Trophoblast cell (in vitro differentiated cells and primary cell): ENCODE data around the gene ALG14.
A peak's percentile ranks its signal among the peaks of the same experiment; 100 is the strongest.

Experiments used
- DNase-seq, 2 donors: peaks; one replicate each; pipeline ENCODE4 v3.0.0-alpha.2; 2016
- H2AFZ ChIP-seq: 2 replicates; pipeline ENCODE4 v1.6.1; 2013; ENCODE audit warnings: low read length, moderate library complexity, mild to moderate bottlenecking; ENCODE audit not compliant: insufficient read depth, poor library complexity
- H2AK5ac ChIP-seq: 2 replicates; pipeline ENCODE4 v1.6.1; 2013; ENCODE audit warnings: mild to moderate bottlenecking, low read length
- H2BK120ac ChIP-seq: 2 replicates; pipeline ENCODE4 v1.6.1; 2013; ENCODE audit warnings: low read length, mild to moderate bottlenecking, moderate library complexity; ENCODE audit not compliant: insufficient read depth, poor library complexity
- H2BK12ac ChIP-seq: 2 replicates; pipeline ENCODE4 v1.6.1; 2013; ENCODE audit warnings: mild to moderate bottlenecking, low read length, moderate library complexity
- H2BK5ac ChIP-seq: 2 replicates; pipeline ENCODE4 v1.6.1; 2013; ENCODE audit warnings: low read length, low read depth, moderate library complexity, mild to moderate bottlenecking; ENCODE audit not compliant: poor library complexity
- H3K14ac ChIP-seq: 2 replicates; pipeline ENCODE4 v1.6.1; 2013; ENCODE audit warnings: mild to moderate bottlenecking, low read length
- H3K18ac ChIP-seq: 2 replicates; pipeline ENCODE4 v1.6.1; 2013; ENCODE audit warnings: mild to moderate bottlenecking, low read length
- H3K23ac ChIP-seq: 2 replicates; pipeline ENCODE4 v1.6.1; 2013; ENCODE audit warnings: low read length
- H3K27ac ChIP-seq: 2 replicates; pipeline ENCODE4 v1.5.1; 2013; ENCODE audit warnings: low read depth, mild to moderate bottlenecking, inconsistent platforms, low read length, moderate library complexity
- H3K27me3 ChIP-seq: 2 replicates; pipeline ENCODE4 v1.6.1; 2013; ENCODE audit warnings: inconsistent platforms, mild to moderate bottlenecking, low read length, moderate library complexity; ENCODE audit not compliant: insufficient read depth
- H3K36me3 ChIP-seq, 2 experiments: 1 replicate in 1 of 2; 2 replicates in 1 of 2; pipeline ENCODE4 v1.6.1; 2013; ENCODE audit warnings: low read length in 2 of 2, mild to moderate bottlenecking in 2 of 2, moderate library complexity in 1 of 2; ENCODE audit not compliant: insufficient read depth in 2 of 2, control insufficient read depth in 1 of 2
- H3K4ac ChIP-seq: 2 replicates; pipeline ENCODE4 v1.6.1; 2013; ENCODE audit warnings: low read depth, mild to moderate bottlenecking, low read length, moderate library complexity
- H3K4me1 ChIP-seq, 2 experiments: 1 replicate in 1 of 2; 2 replicates in 1 of 2; pipeline ENCODE4 v1.6.1; 2013; ENCODE audit warnings: low read length in 2 of 2, mild to moderate bottlenecking in 2 of 2, moderate library complexity in 1 of 2; ENCODE audit not compliant: insufficient read depth in 2 of 2, control insufficient read depth in 1 of 2
- H3K4me2 ChIP-seq: 2 replicates; pipeline ENCODE4 v1.6.1; 2013; ENCODE audit warnings: inconsistent platforms, mild to moderate bottlenecking, low read length, moderate library complexity
- H3K4me3 ChIP-seq: 2 replicates; pipeline ENCODE4 v1.5.1; 2013; ENCODE audit warnings: mild to moderate bottlenecking, low read depth, low read length, inconsistent platforms
- H3K79me1 ChIP-seq: one replicate; pipeline ENCODE4 v1.6.1; 2013; ENCODE audit warnings: low read length
- H3K79me2 ChIP-seq: 2 replicates; pipeline ENCODE4 v1.6.1; 2013; ENCODE audit warnings: low read length, mild to moderate bottlenecking; ENCODE audit not compliant: control insufficient read depth, insufficient read depth, poor library complexity
- H3K9ac ChIP-seq: 2 replicates; pipeline ENCODE4 v1.6.1; 2013; ENCODE audit warnings: mild to moderate bottlenecking, low read length
- H3K9me3 ChIP-seq: 2 replicates; pipeline ENCODE4 v1.6.1; 2013; ENCODE audit warnings: low read depth, mild to moderate bottlenecking, control low read depth, inconsistent platforms, low read length; ENCODE audit not compliant: insufficient read depth
- H4K12ac ChIP-seq: 2 replicates; pipeline ENCODE4 v1.6.1; 2013; ENCODE audit warnings: low read depth, mild to moderate bottlenecking, low read length, moderate library complexity
- H4K8ac ChIP-seq: 2 replicates; pipeline ENCODE4 v1.6.1; 2013; ENCODE audit warnings: low read depth, mild to moderate bottlenecking, low read length, moderate library complexity
- H4K91ac ChIP-seq: one replicate; pipeline ENCODE4 v1.6.1; 2013; ENCODE audit warnings: low read depth, mild to moderate bottlenecking, low read length, moderate library complexity
- WGBS: extraction: QIAGEN DNeasy Blood & Tissue Kit; methylation state at CpG from one replicate; pipeline ENCODE4 v1.1.7; 2013; ENCODE audit warnings: missing lambda C conversion rate; ENCODE audit not compliant: insufficient read length, insufficient coverage; ENCODE audit errors: extremely low coverage; 5-methylcytosine and 5-hydroxymethylcytosine counted together

The ALG14 gene

DNA sequence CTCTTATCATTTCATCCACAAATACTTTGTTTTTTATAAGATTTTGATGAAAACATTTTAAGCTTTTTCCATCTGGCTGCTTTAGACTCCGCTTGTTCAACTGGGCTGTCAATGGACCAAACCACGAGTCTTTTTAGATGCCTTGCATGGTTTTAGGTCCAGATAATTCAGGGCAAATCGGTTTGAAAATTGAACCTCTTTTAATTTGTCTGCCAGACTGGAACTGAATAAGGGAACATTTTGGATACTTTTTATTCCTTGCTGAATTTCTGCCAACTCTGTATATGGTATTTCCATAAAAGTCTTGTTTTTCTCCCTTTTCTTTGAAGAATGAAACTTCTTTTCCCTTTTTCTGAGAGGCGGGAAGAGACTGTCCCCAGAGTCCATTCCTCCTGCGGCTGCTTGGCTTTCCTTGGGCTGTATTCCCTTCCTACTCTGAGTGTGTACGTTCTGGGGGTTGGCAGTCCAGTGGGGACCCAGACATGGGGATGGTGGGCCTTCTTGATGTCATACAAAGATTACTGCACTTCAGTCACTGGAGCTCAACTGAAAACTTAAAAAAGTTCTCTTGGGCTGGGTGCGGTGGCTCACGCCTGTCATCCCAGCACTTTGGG is 99.3 kb downstream of the ALG14 start:
- H3K4me3 ChIP-seq: no peak overlapping the region
- no peaks in the 10 kb centered on the region for H3K79me2 ChIP-seq
- peak overlapping the region; percentile 29 for H3K14ac ChIP-seq
- H3K79me1 ChIP-seq: peaks cover 7% of the 10 kb centered on the region
- H3K23ac ChIP-seq: no peak overlapping the region
- H3K9me3 ChIP-seq: no peaks in the 10 kb centered on the region
- peak overlapping the region; percentile 36 for H2BK12ac ChIP-seq
- H4K8ac ChIP-seq: no peak overlapping the region
- H3K9ac ChIP-seq: no peak overlapping the region
- no peak overlapping the region for H3K4me2 ChIP-seq
- peak overlapping the region; percentile 11 for H2BK120ac ChIP-seq
- no peaks in the 10 kb centered on the region for H3K36me3 ChIP-seq
- no peak overlapping the region for H3K4ac ChIP-seq
- H3K4me1 ChIP-seq: peaks cover 3 to 6% of the 10 kb centered on the region in 2 experiments
- no peak overlapping the region for H2AFZ ChIP-seq
- H3K27me3 ChIP-seq: no peaks in the 10 kb centered on the region
- H4K91ac ChIP-seq: peak overlapping the region; percentile 18
- no CpG with 5 or more reads among the region's 8 CpGs for WGBS
- H2AK5ac ChIP-seq: no peak overlapping the region
- H4K12ac ChIP-seq: no peak overlapping the region
- no peak overlapping the region for H2BK5ac ChIP-seq
- no peak for DNase-seq
- H3K27ac ChIP-seq: no peak overlapping the region
- no peak overlapping the region for H3K18ac ChIP-seq

DNA sequence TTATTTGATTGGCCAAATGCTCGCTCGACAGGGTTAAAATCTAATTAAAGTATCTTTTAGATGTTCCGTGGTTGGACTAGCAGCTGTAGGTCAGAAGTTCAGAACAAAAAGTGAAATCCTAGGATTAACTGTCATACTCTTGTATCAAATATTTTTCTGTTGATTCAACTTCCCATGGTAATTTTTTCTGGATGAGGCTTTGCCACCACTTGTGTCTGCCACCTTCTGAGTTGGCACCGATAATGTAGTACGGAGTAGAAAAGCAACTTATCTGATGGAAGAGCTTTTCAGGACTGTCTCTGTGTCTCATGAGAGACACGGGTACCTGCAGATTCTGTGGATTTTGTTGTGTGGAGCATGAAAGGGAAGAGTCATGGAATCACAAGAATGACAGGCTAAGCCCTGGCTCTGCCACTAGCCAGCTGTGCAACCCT is 101.2 kb downstream of the ALG14 start:
- Histone ChIP-seq H3K27ac (no peak overlapping the region), H3K4me1 (peaks cover 3 to 6% of the 10 kb centered on the region in 2 experiments), H3K79me2 (no peaks in the 10 kb centered on the region), H3K36me3 (no peaks in the 10 kb centered on the region), H4K91ac (peak overlapping the region; percentile 20), H3K9ac (no peak overlapping the region), H4K8ac (no peak overlapping the region), H2BK12ac (peak overlapping the region; percentile 52), H3K18ac (no peak overlapping the region), H2BK120ac (no peak overlapping the region), H2AFZ (no peak overlapping the region), H3K4ac (no peak overlapping the region), H3K14ac (peak overlapping the region; percentile 66), H3K23ac (no peak overlapping the region), H3K4me2 (no peak overlapping the region), H3K79me1 (peaks cover 10% of the 10 kb centered on the region), H3K27me3 (no peaks in the 10 kb centered on the region), H2BK5ac (no peak overlapping the region), H2AK5ac (no peak overlapping the region), H3K4me3 (no peak overlapping the region), H4K12ac (no peak overlapping the region), H3K9me3 (no peaks in the 10 kb centered on the region)
- WGBS: no CpG with 5 or more reads among the region's 6 CpGs
- DNase-seq: peak; percentile 75 to 88

DNA sequence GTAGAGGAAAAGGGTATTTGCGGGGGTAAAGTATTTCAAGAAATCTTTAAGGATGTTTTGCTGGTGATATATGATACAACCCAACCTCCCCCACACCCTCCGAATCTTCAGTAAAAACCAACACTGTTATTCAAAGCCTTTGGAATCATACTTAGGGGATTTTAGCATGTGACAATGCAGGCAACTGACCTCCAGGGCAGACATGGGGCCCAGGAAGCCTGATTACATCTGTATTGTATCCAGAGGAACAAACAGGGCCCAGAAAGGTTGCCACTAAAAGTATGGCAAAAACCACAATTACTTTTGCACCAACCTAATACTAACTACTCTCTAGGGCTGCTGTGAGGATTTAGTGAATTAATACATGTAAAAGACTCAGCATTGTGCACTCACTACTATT is 102.0 kb downstream of the ALG14 start:
- Histone ChIP-seq H3K27ac (no peak overlapping the region), H3K79me1 (peaks cover 10% of the 10 kb centered on the region), H2BK5ac (no peak overlapping the region), H3K9me3 (no peaks in the 10 kb centered on the region), H4K12ac (no peak overlapping the region), H3K4ac (no peak overlapping the region), H3K23ac (no peak overlapping the region), H2AK5ac (no peak overlapping the region), H2BK120ac (no peak overlapping the region), H3K18ac (no peak overlapping the region), H3K4me3 (no peak overlapping the region), H4K91ac (no peak overlapping the region), H2AFZ (no peak overlapping the region), H4K8ac (no peak overlapping the region), H3K79me2 (no peaks in the 10 kb centered on the region), H3K36me3 (no peaks in the 10 kb centered on the region), H3K4me2 (peak overlapping the region; percentile 8), H2BK12ac (no peak overlapping the region), H3K27me3 (no peaks in the 10 kb centered on the region), H3K14ac (no peak overlapping the region), H3K9ac (no peak overlapping the region), H3K4me1 (peaks cover 3 to 6% of the 10 kb centered on the region in 2 experiments)
- no CpG with 5 or more reads among the region's 2 CpGs for WGBS
- peak; percentile 50 to 61 for DNase-seq

DNA sequence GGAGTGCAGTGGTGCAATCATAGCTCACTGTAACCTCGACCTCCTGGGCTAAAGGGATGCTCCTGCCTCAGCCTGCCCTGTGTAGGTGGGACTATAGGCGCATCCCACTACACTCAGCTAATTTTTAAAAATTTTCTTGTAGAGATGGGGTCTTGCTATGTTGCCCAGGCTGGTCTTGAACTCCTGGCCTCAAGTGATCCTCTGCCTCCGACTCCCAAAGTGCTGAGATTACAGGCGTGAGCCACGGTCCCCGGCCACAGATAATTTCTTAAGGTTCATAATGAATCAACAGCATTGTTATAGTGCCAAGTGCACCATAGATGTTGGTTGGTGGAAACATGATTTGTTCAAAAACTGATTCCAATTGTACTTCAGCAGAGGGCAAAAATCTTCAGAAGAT is 103.6 kb downstream of the ALG14 start:
- no peak overlapping the region for H3K9ac ChIP-seq
- H3K9me3 ChIP-seq: no peaks in the 10 kb centered on the region
- no peak overlapping the region for H2AK5ac ChIP-seq
- H3K4me2 ChIP-seq: no peak overlapping the region
- peaks cover 10% of the 10 kb centered on the region for H3K79me1 ChIP-seq
- H2BK120ac ChIP-seq: no peak overlapping the region
- H4K8ac ChIP-seq: no peak overlapping the region
- H4K91ac ChIP-seq: no peak overlapping the region
- no peak overlapping the region for H3K14ac ChIP-seq
- peaks cover 3 to 6% of the 10 kb centered on the region in 2 experiments for H3K4me1 ChIP-seq
- no peak overlapping the region for H2BK12ac ChIP-seq
- no peak overlapping the region for H3K4me3 ChIP-seq
- no peaks in the 10 kb centered on the region for H3K79me2 ChIP-seq
- H3K4ac ChIP-seq: no peak overlapping the region
- H2AFZ ChIP-seq: no peak overlapping the region
- H4K12ac ChIP-seq: no peak overlapping the region
- no peak overlapping the region for H3K23ac ChIP-seq
- H2BK5ac ChIP-seq: no peak overlapping the region
- H3K36me3 ChIP-seq: no peaks in the 10 kb centered on the region
- no CpG with 5 or more reads among the region's 6 CpGs for WGBS
- no peak overlapping the region for H3K18ac ChIP-seq
- no peak for DNase-seq
- no peaks in the 10 kb centered on the region for H3K27me3 ChIP-seq
- H3K27ac ChIP-seq: no peak overlapping the region
